Lower lobe of right lung (tissue), 2 donors: ENCODE results near the gene CNNM4. TPM values are rescaled to one million over a fixed set of nuclear protein-coding genes. Genes with fewer than 3 reads are reported as not detected.

Experiments
- ATAC-seq, 2 donors: fragments of 200-7000 bp; cut with Tn5 transposase; one replicate each; pipeline ENCODE4 v1.9.1; 2020 to 2022; ENCODE audit warnings: mild to moderate bottlenecking in 2 of 2, moderate library complexity in 2 of 2
- DNase-seq: peaks from one replicate; pipeline ENCODE4 v3.0.0-alpha.2; 2020
- H3K27ac ChIP-seq: fragments of 200-600 bp; one replicate; pipeline ENCODE4 v1.8.0; 2022
- H3K27me3 ChIP-seq: fragments of 200-600 bp; one replicate; pipeline ENCODE4 v1.8.0; 2022; ENCODE audit warnings: low read depth
- H3K36me3 ChIP-seq: fragments of 200-600 bp; one replicate; pipeline ENCODE4 v1.8.0; 2022; ENCODE audit warnings: mild to moderate bottlenecking
- H3K4me1 ChIP-seq: fragments of 200-600 bp; one replicate; pipeline ENCODE4 v1.8.0; 2022
- H3K4me3 ChIP-seq: fragments of 200-600 bp; one replicate; pipeline ENCODE4 v1.8.0; 2022; ENCODE audit warnings: mild to moderate bottlenecking
- H3K9me3 ChIP-seq: fragments of 200-600 bp; one replicate; pipeline ENCODE4 v1.8.0; 2022
- CTCF ChIP-seq: fragments of 200-600 bp; IDR thresholded peaks from one replicate; pipeline ENCODE4 v1.8.0; 2022; ENCODE audit warnings: antibody characterized with exemption, mild to moderate bottlenecking
- intact Hi-C: fragments of 100-400 bp; cut with DNase I; formaldehyde crosslinking; loops from one replicate; pipeline ENCODE4 v1.11.0; 2022
- total RNA-seq: library from RNA; stranded (reverse); fragmentation: NEBNext Ultra II Directional; extraction: Animal tissue kit (Norgen Biotek cat#: 25700); gene quantifications from one replicate; pipeline ENCODE4 v1.2.1, GENCODE V29; 2021
- donor health status: DM: no; HTN: yes; CAD: no; lungs with severe emphysema.

CNNM4 gene
- total RNA-seq, 1 donor from 2014 or later, result 15.7 TPM

GRCh38 chr2:96764253-96764637, 3.5 kb downstream of the CNNM4 start:
- H3K4me1 ChIP-seq, result peaks cover 55% of the 10 kb centered on the region
- no peak for TF ChIP-seq CTCF
- ATAC-seq, result peak; percentile 19 to 29
- intact Hi-C loops, result no loop called here
- H3K27me3 ChIP-seq, result no peaks in the 10 kb centered on the region
- H3K9me3 ChIP-seq, result no peaks in the 10 kb centered on the region
- H3K27ac ChIP-seq, result peak overlapping the region; percentile 9
- DNase-seq, result peak; percentile 55
- H3K4me3 ChIP-seq, result peak overlapping the region; percentile 83
- no peaks in the 10 kb centered on the region for H3K36me3 ChIP-seq

GRCh38 chr2:96767135-96767871, 6.6 kb downstream of the CNNM4 start:
- TF ChIP-seq CTCF, result no peak
- Histone ChIP-seq H3K27me3 (no peaks in the 10 kb centered on the region), H3K4me1 (peaks cover 45% of the 10 kb centered on the region), H3K36me3 (no peaks in the 10 kb centered on the region), H3K4me3 (no peak overlapping the region), H3K27ac (no peak overlapping the region), H3K9me3 (no peaks in the 10 kb centered on the region)
- DNase-seq (no peak), ATAC-seq (no peak)
- intact Hi-C loops, result no loop called here

- ATAC-seq (no peak), DNase-seq (no peak)
- Histone ChIP-seq H3K27ac (no peak overlapping the region), H3K36me3 (no peaks in the 10 kb centered on the region), H3K4me3 (no peak overlapping the region), H3K27me3 (no peaks in the 10 kb centered on the region), H3K4me1 (peaks cover 38% of the 10 kb centered on the region), H3K9me3 (no peaks in the 10 kb centered on the region)
- no peak for TF ChIP-seq CTCF
- intact Hi-C loops, result no loop called here
Measured at GRCh38 chr2:96768083-96768561, 7.4 kb downstream of the CNNM4 start.

- ATAC-seq, result peak; percentile 45 to 74
- peaks cover 36% of the 10 kb centered on the region for H3K4me1 ChIP-seq
Measured at GRCh38 chr2:96769814-96770213, 9.1 kb downstream of the CNNM4 start.

GRCh38 chr2:96770442-96771202, 9.9 kb downstream of the CNNM4 start:
- Histone ChIP-seq H3K36me3 (no peaks in the 10 kb centered on the region), H3K4me1 (peaks cover 35% of the 10 kb centered on the region), H3K27ac (no peak overlapping the region), H3K4me3 (no peak overlapping the region), H3K27me3 (no peaks in the 10 kb centered on the region), H3K9me3 (no peaks in the 10 kb centered on the region)
- intact Hi-C loops, result no loop called here
- DNase-seq (no peak), ATAC-seq (no peak)
- TF ChIP-seq CTCF, result no peak

More at GRCh38 chr2:96769814-96770213, 9.1 kb downstream of the CNNM4 start:
- DNase-seq, result peak; percentile 72
- intact Hi-C loops, result no loop called here
- TF ChIP-seq CTCF, result no peak
- no peaks in the 10 kb centered on the region for H3K27me3 ChIP-seq
- H3K4me3 ChIP-seq, result no peak overlapping the region
- H3K36me3 ChIP-seq, result no peaks in the 10 kb centered on the region
- no peak overlapping the region for H3K27ac ChIP-seq
- H3K9me3 ChIP-seq, result no peaks in the 10 kb centered on the region
